ENCODE results near the gene BSDC1.
"Not testable (repeated sequence)": the region's sequence is repeated elsewhere in the genome, so short reads cannot be mapped to it uniquely, and the experiment has no call there.

Gene BSDC1

GRCh38 chr1:32365445-32365844 lies 28.8 kb downstream of the BSDC1 start:
- no peaks in the 10 kb centered on the region for H3K9me3 ChIP-seq (replicated peaks; ENCODE audit: low read length)
- no peak overlapping the region for H3K4me2 ChIP-seq (ENCODE audit: low read length)
- peaks cover 53% of the 10 kb centered on the region for H3K36me3 ChIP-seq (ENCODE audit: insufficient read depth, low read length)
- H3K27me3 ChIP-seq (ENCODE audit: control insufficient read depth, insufficient read depth, low read length): no peaks in the 10 kb centered on the region
- H3K4me3 ChIP-seq (ENCODE audit: low read length): no peak overlapping the region
- H3K4me1 ChIP-seq (ENCODE audit: control insufficient read depth, insufficient read depth, low read length): peaks cover 12% of the 10 kb centered on the region
- H3K9ac ChIP-seq (ENCODE audit: low read depth, low read length): no peak overlapping the region

- H3K9me3 ChIP-seq (replicated peaks; ENCODE audit: low read length): no peaks in the 10 kb centered on the region
- no peak overlapping the region for H3K4me3 ChIP-seq (ENCODE audit: low read length)
- no peaks in the 10 kb centered on the region for H3K27me3 ChIP-seq (ENCODE audit: control insufficient read depth, insufficient read depth, low read length)
- H3K4me1 ChIP-seq (ENCODE audit: control insufficient read depth, insufficient read depth, low read length): peaks cover 12% of the 10 kb centered on the region
- peaks cover 51% of the 10 kb centered on the region for H3K36me3 ChIP-seq (ENCODE audit: insufficient read depth, low read length)
- no peak overlapping the region for H3K4me2 ChIP-seq (ENCODE audit: low read length)
- no peak overlapping the region for H3K9ac ChIP-seq (ENCODE audit: low read depth, low read length)
Measured at GRCh38 chr1:32364836-32365235, 29.4 kb downstream of the BSDC1 start.

GRCh38 chr1:32363713-32364112 lies 30.5 kb downstream of the BSDC1 start:
- no peaks in the 10 kb centered on the region for H3K27me3 ChIP-seq (ENCODE audit: control insufficient read depth, insufficient read depth, low read length)
- no peak overlapping the region for H3K4me2 ChIP-seq (ENCODE audit: low read length)
- peaks cover 12% of the 10 kb centered on the region for H3K4me1 ChIP-seq (ENCODE audit: control insufficient read depth, insufficient read depth, low read length)
- peaks cover 44% of the 10 kb centered on the region for H3K36me3 ChIP-seq (ENCODE audit: insufficient read depth, low read length)
- no peaks in the 10 kb centered on the region for H3K9me3 ChIP-seq (replicated peaks; ENCODE audit: low read length)
- H3K9ac ChIP-seq (ENCODE audit: low read depth, low read length): no peak overlapping the region
- no peak overlapping the region for H3K4me3 ChIP-seq (ENCODE audit: low read length)

GRCh38 chr1:32362474-32363313 lies 31.5 kb downstream of the BSDC1 start, which contains the start of the genes FAM229A and TSSK3:
Gene FAM229A (minus strand): TSS chr1:32362485. CDS start chr1:32362091, 394 bp downstream.
Gene TSSK3 (plus strand): TSS chr1:32362539. CDS start chr1:32362702, 163 bp downstream.
- H3K36me3 ChIP-seq (ENCODE audit: insufficient read depth, low read length): peaks cover 36% of the 10 kb centered on the region
- no peaks in the 10 kb centered on the region for H3K27me3 ChIP-seq (ENCODE audit: control insufficient read depth, insufficient read depth, low read length)
- H3K4me3 ChIP-seq (ENCODE audit: low read length): peak within 1 kb of the TSS; percentile 63
- H3K9ac ChIP-seq (ENCODE audit: low read depth, low read length): peak within 1 kb of the TSS; percentile 66
- peak within 1 kb of the TSS; percentile 92 for H3K4me2 ChIP-seq (ENCODE audit: low read length)
- H3K9me3 ChIP-seq (replicated peaks; ENCODE audit: low read length): no peaks in the 10 kb centered on the region
- H3K4me1 ChIP-seq (ENCODE audit: control insufficient read depth, insufficient read depth, low read length): peaks cover 12% of the 10 kb centered on the region

- Histone ChIP-seq H3K27me3 (ENCODE audit: control insufficient read depth, insufficient read depth, low read length) (no peaks in the 10 kb centered on the region), H3K4me1 (ENCODE audit: control insufficient read depth, insufficient read depth, low read length) (peaks cover 12% of the 10 kb centered on the region), H3K9ac (ENCODE audit: low read depth, low read length) (peak overlapping the region; percentile 66), H3K36me3 (ENCODE audit: insufficient read depth, low read length) (peaks cover 27% of the 10 kb centered on the region), H3K4me3 (ENCODE audit: low read length) (peak overlapping the region; percentile 63), H3K4me2 (ENCODE audit: low read length) (peak overlapping the region; percentile 92), H3K9me3 (replicated peaks; ENCODE audit: low read length) (no peaks in the 10 kb centered on the region)
Measured at GRCh38 chr1:32361674-32362473, 32.4 kb downstream of the BSDC1 start.

- H3K9ac ChIP-seq (ENCODE audit: low read depth, low read length): no peak overlapping the region
- H3K4me3 ChIP-seq (ENCODE audit: low read length): no peak overlapping the region
- no peak overlapping the region for H3K4me2 ChIP-seq (ENCODE audit: low read length)
- peaks cover 12% of the 10 kb centered on the region for H3K4me1 ChIP-seq (ENCODE audit: control insufficient read depth, insufficient read depth, low read length)
- H3K36me3 ChIP-seq (ENCODE audit: insufficient read depth, low read length): peaks cover 22% of the 10 kb centered on the region
- H3K27me3 ChIP-seq (ENCODE audit: control insufficient read depth, insufficient read depth, low read length): no peaks in the 10 kb centered on the region
- no peaks in the 10 kb centered on the region for H3K9me3 ChIP-seq (replicated peaks; ENCODE audit: low read length)
Measured at GRCh38 chr1:32361308-32361673, 33.0 kb downstream of the BSDC1 start.

- no peak overlapping the region for H3K4me3 ChIP-seq (ENCODE audit: low read length)
- H3K4me1 ChIP-seq (ENCODE audit: control insufficient read depth, insufficient read depth, low read length): peaks cover 20% of the 10 kb centered on the region
- H3K9ac ChIP-seq (ENCODE audit: low read depth, low read length): no peak overlapping the region
- H3K9me3 ChIP-seq (replicated peaks; ENCODE audit: low read length): no peaks in the 10 kb centered on the region
- peaks cover 11% of the 10 kb centered on the region for H3K36me3 ChIP-seq (ENCODE audit: insufficient read depth, low read length)
- no peaks in the 10 kb centered on the region for H3K27me3 ChIP-seq (ENCODE audit: control insufficient read depth, insufficient read depth, low read length)
- no peak overlapping the region for H3K4me2 ChIP-seq (ENCODE audit: low read length)
Measured at GRCh38 chr1:32358435-32358834, 35.8 kb downstream of the BSDC1 start.

GRCh38 chr1:32357614-32358013 lies 36.6 kb downstream of the BSDC1 start:
- H3K27me3 ChIP-seq (ENCODE audit: control insufficient read depth, insufficient read depth, low read length): no peaks in the 10 kb centered on the region
- H3K4me3 ChIP-seq (ENCODE audit: low read length): no peak overlapping the region
- peaks cover 28% of the 10 kb centered on the region for H3K4me1 ChIP-seq (ENCODE audit: control insufficient read depth, insufficient read depth, low read length)
- no peak overlapping the region for H3K4me2 ChIP-seq (ENCODE audit: low read length)
- no peak overlapping the region for H3K9ac ChIP-seq (ENCODE audit: low read depth, low read length)
- no peaks in the 10 kb centered on the region for H3K9me3 ChIP-seq (replicated peaks; ENCODE audit: low read length)
- peaks cover 7% of the 10 kb centered on the region for H3K36me3 ChIP-seq (ENCODE audit: insufficient read depth, low read length)

GRCh38 chr1:32356478-32356877 lies 37.8 kb downstream of the BSDC1 start:
- H3K4me2 ChIP-seq (ENCODE audit: low read length): no peak overlapping the region
- peaks cover 26% of the 10 kb centered on the region for H3K4me1 ChIP-seq (ENCODE audit: control insufficient read depth, insufficient read depth, low read length)
- H3K9ac ChIP-seq (ENCODE audit: low read depth, low read length): no peak overlapping the region

GRCh38 chr1:32355778-32356177 lies 38.5 kb downstream of the BSDC1 start:
- not testable (repeated sequence) for H3K27me3 ChIP-seq (ENCODE audit: control insufficient read depth, insufficient read depth, low read length); H3K9me3 ChIP-seq (replicated peaks; ENCODE audit: low read length)

More at GRCh38 chr1:32356478-32356877, 37.8 kb downstream of the BSDC1 start:
- Histone ChIP-seq H3K4me3 (ENCODE audit: low read length) (no peak overlapping the region), H3K36me3 (ENCODE audit: insufficient read depth, low read length) (peaks cover 7% of the 10 kb centered on the region), H3K9me3 (replicated peaks; ENCODE audit: low read length) (no peaks in the 10 kb centered on the region), H3K27me3 (ENCODE audit: control insufficient read depth, insufficient read depth, low read length) (no peaks in the 10 kb centered on the region)

GRCh38 chr1:32353886-32354570 lies 40.2 kb downstream of the BSDC1 start:
- Histone ChIP-seq H3K4me1 (ENCODE audit: control insufficient read depth, insufficient read depth, low read length) (peaks cover 26% of the 10 kb centered on the region), H3K4me2 (ENCODE audit: low read length) (peak overlapping the region; percentile 99), H3K27me3 (ENCODE audit: control insufficient read depth, insufficient read depth, low read length) (no peaks in the 10 kb centered on the region), H3K9ac (ENCODE audit: low read depth, low read length) (no peak overlapping the region), H3K9me3 (replicated peaks; ENCODE audit: low read length) (no peaks in the 10 kb centered on the region), H3K36me3 (ENCODE audit: insufficient read depth, low read length) (peaks cover 7% of the 10 kb centered on the region), H3K4me3 (ENCODE audit: low read length) (no peak overlapping the region)

More at GRCh38 chr1:32355778-32356177, 38.5 kb downstream of the BSDC1 start:
- peaks cover 26% of the 10 kb centered on the region for H3K4me1 ChIP-seq (ENCODE audit: control insufficient read depth, insufficient read depth, low read length)
- not testable (repeated sequence) for H3K9ac ChIP-seq (ENCODE audit: low read depth, low read length); H3K4me3 ChIP-seq (ENCODE audit: low read length); H3K36me3 ChIP-seq (ENCODE audit: insufficient read depth, low read length); H3K4me2 ChIP-seq (ENCODE audit: low read length)

All from skeletal muscle satellite cell (primary cell).